Measurements from ENCODE around the gene HMGXB4.

Gene HMGXB4

DNA sequence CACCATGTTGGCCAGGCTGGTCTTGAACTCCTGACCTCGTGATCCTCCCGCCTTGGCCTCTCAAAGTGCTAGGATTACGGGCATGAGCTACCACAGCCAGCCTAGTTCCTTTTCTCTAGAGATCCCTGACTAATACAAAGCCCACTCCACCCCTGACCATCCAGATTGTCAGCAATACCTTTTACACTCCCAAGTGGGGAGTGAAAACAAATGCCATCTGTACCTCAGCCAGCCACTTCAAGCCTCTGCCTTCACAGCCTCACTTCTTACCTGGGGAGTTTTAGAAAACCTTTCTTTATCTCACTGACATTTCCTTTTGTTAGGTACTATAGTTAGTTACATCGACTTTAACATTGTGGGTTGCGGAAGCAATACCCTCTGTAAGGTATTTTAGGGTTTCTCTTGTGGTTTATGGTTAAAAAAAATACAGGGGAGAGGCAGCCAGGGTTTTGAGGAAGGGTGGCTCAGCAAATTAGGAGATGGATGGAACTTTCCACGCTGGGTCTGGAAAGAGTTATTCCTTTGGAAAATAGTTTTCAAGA, 51.3 kb downstream of the HMGXB4 start:
- in situ Hi-C loops (cut with HindIII; ENCODE audit: low sequenced_read_pairs): no loop called here

DNA sequence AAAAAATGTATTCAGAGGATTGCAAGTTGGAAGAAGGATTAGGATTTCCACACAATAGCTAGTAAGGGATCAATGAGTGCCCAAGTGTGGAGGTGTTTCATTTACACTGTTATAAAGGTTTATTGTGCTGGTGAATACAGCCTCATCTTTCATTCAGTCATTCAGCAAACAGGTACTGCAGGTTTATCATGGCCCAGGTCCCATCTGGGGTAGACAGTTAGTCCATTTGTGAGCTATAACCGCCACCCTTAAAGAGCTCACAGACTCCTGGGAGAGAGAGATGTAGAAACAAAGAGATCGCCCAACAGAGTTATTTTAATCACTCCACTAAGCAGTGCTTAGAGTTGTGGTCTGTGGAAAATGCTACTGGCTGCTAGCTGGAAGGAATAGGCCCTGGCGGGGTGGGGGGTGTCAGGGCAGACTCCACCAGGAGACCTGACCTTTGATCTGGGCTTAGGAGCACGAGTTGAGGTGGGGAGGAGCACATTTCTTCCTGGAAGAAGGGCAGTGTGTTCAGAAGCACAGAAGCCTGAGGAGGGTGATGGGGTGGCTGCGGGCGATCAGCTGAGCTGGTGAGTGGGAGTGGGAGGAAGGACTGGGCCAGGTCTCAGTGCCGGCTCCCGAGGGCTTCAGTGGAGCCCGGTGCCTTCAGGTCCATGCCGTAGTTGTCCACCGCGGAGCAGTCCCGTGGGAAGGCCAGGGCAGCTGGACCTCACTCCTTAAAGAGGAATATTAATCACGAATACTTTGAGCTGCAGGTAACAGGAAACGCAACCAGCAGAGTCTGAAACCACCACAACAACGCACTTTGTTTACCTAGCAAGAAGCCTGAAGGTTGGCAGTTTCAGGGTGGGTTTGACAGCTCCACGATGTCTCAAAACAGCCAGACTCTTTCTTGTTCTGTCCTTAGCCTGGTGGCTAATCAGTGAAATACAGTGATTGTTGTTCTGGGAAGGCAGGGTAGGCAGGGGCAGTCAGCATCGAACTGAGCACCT, 53.6 kb downstream of the HMGXB4 start:
- in situ Hi-C loops (cut with HindIII; ENCODE audit: low sequenced_read_pairs): no loop called here

DNA sequence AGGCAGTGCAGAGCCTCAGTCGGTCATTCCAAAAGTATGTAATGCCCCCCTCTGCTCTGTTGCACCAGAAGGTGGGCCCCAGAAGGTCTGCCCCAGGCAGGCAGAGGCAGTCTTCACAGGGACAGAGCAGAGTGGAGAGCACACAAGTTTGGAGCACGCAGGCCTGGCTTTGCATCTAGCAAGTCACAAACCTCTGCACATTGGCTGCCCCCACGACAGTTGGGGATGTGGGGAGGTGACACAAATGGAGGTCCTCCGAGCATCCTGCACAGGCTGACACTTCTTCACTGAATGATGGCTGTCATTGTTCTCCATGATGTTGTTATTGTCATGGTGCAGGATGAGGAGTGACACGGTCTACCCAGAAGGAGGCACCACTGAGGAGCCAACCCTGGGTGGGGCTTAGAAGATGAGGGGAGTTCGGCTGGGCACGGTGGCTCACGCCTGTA, 54.3 kb downstream of the HMGXB4 start:
- in situ Hi-C loops (cut with HindIII; ENCODE audit: low sequenced_read_pairs): no loop called here

DNA sequence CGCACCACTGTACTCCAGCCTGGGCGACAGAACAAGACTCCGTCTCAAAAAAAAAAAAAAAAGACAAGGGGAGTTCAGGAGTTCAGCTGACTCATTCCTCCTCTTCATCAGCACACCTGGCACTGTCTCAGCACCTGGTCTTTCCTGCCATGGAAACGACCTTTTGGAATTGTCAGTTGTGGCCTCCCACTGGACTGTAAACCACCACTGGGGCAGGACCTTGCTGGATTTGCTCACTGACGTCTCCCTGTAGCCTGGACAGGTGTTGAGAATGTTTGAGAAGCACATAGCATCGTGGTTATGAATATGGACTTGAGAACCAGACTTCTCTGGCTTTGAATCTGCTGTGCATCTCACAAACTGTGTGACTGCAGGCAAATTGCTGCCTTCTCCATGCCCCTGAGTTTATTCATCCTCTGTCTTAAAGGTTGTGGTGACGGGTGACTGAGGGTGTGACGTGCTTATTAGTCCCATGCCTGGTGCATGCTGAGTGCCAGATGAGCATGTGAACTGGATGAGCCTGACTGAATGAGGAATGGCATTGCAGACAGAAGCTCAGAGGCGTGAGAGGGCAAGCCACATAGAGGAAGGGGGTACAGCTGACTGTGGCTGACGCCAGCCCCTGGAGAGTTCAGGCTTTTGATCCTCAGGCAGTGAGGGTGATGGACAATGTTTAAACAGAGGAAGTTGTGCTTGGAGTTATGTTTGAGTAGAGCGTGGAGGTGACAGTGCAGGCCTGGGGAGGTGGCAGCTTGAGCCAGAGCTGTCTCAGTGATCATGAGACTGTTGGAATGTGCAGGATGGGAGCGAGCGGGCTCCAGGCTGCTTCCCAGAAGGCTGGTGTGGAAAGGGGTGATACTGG, 55.1 kb downstream of the HMGXB4 start:
- in situ Hi-C loops (cut with HindIII; ENCODE audit: low sequenced_read_pairs): no loop called here

DNA sequence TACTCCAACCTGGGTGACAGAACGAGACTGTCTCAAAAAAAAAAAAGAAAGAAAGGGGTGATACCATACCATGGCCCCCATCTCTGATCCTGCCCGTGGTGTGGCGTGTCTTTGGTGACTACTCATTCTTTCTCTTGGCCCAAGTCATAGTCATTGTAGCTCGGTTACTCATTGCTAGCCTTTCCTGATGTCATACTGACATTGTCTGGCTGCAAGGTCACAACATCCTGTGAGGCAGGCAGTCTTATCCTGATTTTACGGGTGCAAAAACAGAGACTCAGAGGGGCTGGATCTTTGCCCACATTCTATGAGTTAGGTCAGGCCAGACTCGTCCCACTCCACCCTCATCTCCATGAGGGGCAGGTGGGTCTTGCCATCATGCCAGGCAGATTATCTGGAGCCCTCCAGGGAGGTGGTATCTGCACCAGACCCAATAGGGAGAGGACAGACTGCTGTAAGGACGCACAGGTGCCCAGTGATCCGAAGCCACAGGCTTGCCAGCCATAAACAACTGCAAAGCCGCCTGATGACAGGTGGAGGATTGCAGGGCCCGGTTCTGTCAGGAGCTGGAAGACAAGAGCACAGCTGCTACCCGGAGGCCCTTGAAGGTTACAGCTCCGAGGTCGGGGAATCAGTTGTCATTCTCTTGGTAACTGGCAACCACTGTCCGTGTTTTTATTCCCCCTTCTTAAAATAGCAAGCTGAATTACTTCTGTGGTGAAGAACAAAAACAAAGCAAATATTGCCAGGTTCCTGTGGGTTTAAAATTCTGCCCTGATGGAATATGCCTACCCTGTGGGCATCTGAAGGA, 56.2 kb downstream of the HMGXB4 start:
- in situ Hi-C loops (cut with HindIII; ENCODE audit: low sequenced_read_pairs): no loop called here

DNA sequence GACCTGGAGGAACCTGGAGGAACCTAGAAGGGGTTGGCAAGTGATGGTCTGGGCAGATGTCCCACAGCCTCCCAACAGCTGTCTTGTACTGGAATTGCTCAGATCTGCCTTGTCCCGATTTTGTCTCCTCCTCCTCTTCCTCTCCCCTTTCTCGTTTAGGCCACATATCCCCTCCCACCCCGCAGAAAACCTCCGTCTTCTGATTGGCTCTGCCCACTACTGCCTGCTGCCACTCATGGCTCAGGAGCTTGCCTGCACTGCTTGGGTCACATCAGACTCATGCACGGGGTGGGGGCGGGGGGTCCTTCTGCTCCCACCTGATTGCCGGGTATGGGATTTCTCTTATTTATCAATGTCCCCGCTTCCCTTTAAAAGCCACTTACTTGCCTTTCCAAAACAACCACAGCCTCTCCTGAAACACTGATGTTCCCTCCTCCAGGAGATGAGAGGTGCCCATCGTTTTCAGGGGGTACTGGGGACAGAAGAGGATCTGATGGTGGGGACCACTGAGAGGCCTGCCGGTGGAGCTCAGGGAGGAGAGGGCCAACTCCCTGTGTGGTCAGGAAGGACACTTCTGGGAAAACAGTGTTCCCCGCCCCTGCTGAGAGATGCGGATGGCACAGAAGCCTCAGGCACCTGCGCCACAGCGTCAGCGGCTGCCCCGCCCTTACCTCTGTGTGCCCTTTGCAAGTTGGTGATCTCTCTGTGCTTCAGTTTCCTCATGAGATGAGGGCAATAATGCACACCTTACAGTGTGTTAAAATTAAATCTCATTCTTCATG, 57.1 kb downstream of the HMGXB4 start:
- in situ Hi-C loops (cut with HindIII; ENCODE audit: low sequenced_read_pairs): no loop called here

DNA sequence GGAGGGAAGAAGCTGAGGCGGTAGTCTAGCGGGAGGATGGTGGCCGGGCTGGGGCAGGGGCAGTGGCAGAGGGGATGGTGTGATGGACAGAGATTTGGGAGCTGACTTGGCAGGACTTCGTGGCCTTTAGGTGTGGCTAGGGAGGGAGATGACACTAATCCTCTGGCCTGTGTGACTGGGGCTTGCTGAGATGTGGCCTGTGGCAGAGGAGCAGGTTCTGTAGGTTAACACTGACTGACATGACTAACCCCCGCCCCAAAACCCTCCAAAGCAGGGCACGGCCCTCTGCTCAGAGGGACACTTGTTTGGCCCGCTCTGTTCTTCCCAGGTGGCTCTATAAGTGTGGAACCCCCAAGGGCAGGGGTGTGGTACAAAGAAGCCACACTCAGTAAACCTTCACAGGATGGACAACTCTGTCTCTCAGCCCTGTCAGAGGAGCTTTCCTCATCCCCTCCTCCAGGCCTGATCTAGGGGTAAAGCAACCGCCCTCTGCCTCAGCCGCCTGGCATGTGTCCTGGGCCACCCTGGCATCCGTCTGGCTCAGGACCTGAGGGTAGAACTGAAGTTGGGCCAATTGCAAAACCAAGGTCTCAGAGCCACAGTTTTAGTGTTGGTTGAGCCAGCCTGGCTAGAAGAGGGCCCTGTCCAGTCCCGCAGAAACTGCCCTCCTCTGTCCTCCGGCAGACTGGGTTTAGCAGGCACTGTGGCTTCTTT, 58.0 kb downstream of the HMGXB4 start:
- in situ Hi-C loops (cut with HindIII; ENCODE audit: low sequenced_read_pairs): no loop called here

DNA sequence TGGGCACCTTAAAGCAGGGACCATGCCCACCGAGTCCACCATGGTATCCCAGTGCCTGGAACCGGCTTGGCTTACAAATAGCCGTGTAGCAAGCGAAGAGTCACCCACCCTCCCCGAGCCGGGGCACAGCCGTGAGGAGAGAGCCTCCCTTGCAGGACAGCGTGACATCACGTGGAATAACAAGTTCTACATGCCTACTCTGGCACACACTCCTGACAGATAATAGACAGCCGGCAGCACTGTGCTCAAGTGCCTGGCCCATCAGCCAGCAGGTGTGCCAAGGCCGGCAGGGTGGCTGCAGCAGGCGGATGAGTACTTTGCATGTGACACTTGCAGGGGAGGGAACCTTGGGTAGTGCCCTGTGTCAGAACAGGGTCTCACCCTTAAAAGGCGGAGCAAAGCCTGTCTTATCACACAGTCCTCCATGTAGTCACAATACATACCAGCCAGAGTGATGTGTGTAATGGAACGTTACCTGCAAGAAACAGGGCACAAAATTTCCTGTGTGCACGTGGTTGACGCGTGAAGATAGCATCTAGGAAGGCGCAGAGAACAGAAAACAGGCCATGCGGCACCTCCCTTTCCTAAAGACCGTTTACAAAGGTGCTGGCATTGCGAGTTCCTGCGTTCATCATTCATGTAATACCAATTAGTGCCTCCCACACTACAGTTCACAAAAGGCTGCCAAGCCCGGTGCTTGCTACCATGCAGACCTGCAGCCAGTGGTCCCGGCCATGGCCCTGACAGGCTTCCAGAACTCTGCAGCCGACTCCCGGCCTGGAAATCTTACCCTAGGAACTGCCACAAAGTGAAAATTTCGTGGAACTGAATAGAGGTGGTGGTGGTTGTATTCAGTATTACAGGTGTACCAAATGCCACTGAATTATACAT, 58.8 kb downstream of the HMGXB4 start:
- in situ Hi-C loops (cut with HindIII; ENCODE audit: low sequenced_read_pairs): no loop called here

DNA sequence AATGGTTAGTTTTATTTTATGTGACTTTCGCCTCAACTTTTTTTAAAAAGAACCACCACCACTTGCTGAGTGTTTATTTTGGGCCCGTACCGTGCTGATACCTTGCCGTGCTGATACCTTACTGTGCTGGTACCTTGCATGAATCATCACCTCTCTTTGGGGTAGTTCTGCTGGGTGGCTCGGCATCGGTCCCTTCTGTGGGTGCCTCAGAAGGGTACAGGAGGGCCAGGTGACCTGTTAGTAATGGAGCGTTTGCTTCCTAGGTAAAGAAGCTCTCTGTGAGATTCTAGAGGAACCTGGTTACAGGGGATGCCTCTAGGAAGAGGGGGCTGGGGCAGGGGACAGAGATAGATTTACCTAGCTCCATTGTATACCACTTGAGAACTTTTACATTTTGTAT, 59.5 kb downstream of the HMGXB4 start:
- in situ Hi-C loops (cut with HindIII; ENCODE audit: low sequenced_read_pairs): no loop called here

DNA sequence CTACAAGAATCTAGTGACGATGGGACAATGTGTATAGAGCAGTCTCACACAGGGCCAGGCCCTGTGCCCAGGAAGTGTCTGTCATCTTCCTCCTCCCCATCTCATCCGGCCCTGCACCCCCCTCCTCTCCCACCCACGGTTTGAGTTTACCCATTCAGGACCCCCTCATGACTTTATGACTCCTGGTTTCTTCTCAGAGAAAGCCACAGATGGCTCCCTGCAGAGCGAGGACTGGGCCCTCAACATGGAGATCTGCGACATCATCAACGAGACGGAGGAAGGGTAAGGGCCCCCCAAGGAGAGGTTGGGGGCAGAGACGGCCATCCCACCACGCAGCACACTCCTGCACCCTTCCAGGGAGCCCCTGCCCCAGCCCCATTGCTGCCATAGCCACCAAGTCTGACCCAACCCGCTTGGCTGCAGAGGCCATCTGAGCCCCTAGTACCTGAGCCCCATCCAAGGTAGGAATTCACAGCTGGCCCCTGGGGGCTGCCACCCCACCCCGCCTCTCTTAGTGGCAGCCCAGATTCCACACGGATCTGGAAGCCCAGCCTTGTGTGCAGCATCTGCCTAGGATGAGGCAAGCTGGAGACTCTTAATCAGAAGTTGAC, 60.5 kb downstream of the HMGXB4 start:
- in situ Hi-C loops (cut with HindIII; ENCODE audit: low sequenced_read_pairs): no loop called here

DNA sequence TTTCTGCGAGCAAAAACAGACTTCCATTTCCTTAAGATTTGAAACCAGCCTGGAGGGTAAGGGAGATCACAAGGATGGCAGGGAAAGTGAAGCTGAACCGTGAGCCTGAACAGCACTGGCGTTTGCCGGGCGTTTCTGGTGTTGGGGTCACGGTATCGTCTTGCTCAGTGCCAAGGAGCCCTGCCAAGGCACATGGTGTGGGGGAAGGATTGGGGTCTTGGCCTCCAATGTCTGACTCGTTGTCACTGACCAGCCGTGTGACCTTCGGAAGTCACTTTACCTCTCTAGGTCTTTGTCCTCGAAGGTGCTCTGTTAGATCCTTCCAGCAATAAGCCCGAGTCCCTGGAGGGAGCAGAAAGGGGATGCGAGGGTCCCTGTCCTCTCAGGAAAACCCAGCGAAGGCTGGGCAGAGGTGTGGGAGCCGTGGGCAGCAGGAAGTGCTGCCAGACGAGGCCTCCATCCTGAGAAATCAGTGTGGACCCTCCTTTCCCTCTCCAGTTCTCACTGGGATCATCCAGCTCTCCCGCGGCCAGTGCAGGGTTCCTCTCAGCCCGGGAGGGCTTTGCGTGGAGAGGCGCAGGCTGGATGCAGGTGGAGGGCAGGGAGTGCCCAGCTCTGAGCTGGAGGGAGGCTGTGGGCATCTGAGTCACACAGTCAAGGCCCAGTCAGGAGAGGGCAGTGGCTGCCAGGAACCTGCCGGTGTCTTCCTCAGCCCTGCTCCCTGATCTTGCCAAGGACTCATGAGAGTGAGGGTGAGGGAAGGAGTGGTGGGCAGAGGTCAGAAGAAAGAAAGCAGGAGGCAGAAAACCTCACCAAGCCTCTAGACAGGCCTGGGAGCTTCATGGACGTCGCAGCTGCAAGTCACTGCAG, 61.3 kb downstream of the HMGXB4 start:
- in situ Hi-C loops (cut with HindIII; ENCODE audit: low sequenced_read_pairs): no loop called here

DNA sequence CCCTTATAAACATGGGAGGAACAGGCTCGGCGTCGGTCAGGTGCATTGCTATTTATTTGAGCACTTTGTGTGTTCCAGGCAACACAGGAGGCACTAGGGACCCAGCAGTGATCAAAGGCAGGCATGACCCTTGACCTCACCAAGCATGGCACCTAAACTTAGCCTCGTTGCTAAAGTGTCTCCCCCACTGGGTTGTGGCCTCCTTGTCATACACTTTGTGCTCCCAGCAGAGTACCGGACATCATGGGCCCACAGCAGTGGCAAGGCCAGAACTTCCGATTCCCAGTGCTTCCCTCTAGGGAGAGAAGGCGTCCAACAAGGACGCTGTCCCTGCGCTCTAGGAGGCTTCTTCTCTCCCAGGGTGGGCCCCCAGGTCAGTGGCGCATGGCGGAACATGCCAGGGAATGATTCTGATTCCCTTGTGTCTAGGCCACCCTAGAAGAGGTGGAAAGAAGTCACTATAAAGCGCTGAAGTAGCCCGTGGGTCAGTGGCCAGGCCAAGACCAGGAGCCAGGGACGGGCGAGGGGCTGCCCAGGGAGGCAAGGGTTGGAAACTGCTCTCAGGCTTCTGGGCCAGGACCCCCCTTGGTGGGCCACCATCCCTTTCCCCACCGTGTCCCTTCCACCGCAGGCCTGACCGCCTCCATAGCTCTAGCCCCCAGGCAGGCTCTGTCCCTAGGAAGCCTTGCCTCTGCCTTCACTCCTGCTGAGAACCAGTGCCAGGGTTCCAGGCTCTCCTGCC, 62.1 kb downstream of the HMGXB4 start:
- in situ Hi-C loops (cut with HindIII; ENCODE audit: low sequenced_read_pairs): no loop called here

DNA sequence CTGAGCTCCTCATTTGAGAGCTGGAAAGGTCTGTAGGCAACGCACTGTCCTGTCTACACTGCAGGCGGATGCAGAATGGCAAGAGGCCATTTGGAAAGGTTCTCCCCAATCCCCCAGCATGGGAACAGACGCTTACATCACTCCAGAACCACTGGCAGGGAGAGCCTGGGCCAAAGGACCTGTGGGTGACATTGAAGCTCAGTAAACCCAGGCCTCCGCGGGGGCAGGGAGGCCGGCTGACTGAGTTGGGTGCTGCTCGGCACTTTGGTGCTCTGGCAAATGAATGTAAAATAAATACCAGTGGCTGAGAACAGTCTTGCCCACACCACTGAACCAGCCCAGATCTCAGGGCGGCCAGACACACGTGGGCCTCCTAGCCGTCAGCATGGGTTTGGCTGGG, 64.8 kb downstream of the HMGXB4 start:
- in situ Hi-C loops (cut with HindIII; ENCODE audit: low sequenced_read_pairs): no loop called here

DNA sequence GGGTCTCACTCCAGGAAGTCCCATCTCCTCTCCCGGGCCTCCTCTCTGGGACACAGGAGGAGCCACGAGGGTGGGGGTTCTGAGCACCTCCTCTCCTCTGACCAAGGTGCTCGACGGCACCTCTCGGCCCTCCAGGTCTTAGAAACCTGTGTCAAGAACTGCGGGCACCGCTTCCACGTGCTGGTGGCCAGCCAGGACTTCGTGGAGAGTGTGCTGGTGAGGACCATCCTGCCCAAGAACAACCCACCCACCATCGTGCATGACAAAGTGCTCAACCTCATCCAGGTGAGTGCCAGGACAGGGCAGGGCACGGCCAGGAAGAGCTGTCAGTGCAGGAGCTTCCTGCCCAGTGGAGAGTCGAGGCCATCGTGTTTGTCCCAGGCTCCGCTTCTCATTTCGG, 65.6 kb downstream of the HMGXB4 start:
- in situ Hi-C loops (cut with HindIII; ENCODE audit: low sequenced_read_pairs): no loop called here

DNA sequence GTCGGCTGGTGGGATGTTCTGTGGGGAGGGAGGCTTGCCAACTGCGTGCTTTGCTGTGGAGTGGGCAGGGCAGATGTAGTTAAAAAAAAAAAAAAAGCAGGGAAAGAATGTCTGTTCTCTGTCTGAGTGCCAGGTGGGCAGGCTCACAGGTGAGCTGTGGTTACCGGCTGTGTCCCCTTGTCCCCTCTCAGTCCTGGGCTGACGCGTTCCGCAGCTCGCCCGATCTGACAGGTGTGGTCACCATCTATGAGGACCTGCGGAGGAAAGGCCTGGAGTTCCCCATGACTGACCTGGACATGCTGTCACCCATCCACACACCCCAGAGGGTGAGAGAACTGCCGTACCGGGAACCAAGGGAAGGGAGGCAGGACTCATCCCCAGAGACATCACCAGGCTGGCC, 66.0 kb downstream of the HMGXB4 start:
- in situ Hi-C loops (cut with HindIII; ENCODE audit: low sequenced_read_pairs): no loop called here

DNA sequence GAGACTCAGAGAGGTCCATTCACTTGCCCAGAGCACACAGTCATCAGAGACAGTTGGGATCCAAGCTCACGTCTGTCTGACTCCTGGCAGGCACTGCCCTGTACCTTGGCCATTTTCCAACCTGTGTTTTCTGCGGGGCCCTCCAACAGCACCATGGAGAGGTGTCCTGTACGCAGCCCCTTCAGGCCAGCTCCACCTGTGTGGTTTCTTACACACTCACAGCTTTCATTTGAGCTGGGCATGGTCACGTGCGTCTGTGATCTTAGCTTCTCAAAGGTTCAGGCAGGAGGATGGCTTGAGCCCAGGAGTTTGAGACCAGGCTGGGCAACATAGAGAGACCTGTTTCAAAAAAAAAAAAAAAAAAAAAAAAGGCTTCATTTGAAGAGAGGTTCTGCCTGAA, 66.8 kb downstream of the HMGXB4 start:
- in situ Hi-C loops (cut with HindIII; ENCODE audit: low sequenced_read_pairs): no loop called here
